H1 (cell line): ENCODE results near the gene BIN1. TPM values are rescaled to one million over a fixed set of nuclear protein-coding genes. Genes with fewer than 3 reads are reported as not detected.

ENCODE experiments used
- CTCF ChIA-PET: fragments of 300-600 bp; sonication (Branson Sonifier 250); formaldehyde crosslinking; loops from one replicate; lab custom pipeline; 2021; ENCODE audit not compliant: partially characterized antibody; lab: Charles Lee
- POLR2A ChIA-PET: fragments of 300-600 bp; sonication (Branson Sonifier 250); formaldehyde crosslinking; loops from one replicate; lab custom pipeline; 2021; ENCODE audit warnings: inconsistent platforms; ENCODE audit not compliant: partially characterized antibody; lab: Charles Lee
- DNase-seq, 2 experiments: peaks; one replicate each; pipeline versions ENCODE4 v3.0.0 to v3.0.0-alpha.2; 2010 to 2022; ENCODE audit warnings: low spot score in 2 of 2, low read depth in 1 of 2, mixed read lengths in 1 of 2
- FAIRE-seq: peaks from 2 replicates; lab custom pipeline; 2011; peaks lifted over from hg19 to GRCh38; lab: Jason Lieb, UNC
- H2AFZ ChIP-seq: 2 replicates; pipeline ENCODE4 v1.8.1; 2012; ENCODE audit warnings: low read length, inconsistent platforms
- H2AK5ac ChIP-seq: 2 replicates; pipeline ENCODE4 v1.6.1; 2013; ENCODE audit warnings: low read depth, low read length
- H2BK120ac ChIP-seq: replicated peaks from 2 replicates; pipeline ENCODE3; 2013; ENCODE audit warnings: low read depth, low read length, inconsistent platforms
- H2BK12ac ChIP-seq: 2 replicates; pipeline ENCODE4 v1.6.1; 2013; ENCODE audit warnings: low read depth, low read length
- H2BK15ac ChIP-seq: 2 replicates; pipeline ENCODE4 v1.6.1; 2013; ENCODE audit warnings: low read length
- H2BK20ac ChIP-seq: 2 replicates; pipeline ENCODE4 v1.6.1; 2013; ENCODE audit warnings: low read length
- H2BK5ac ChIP-seq: 2 replicates; pipeline ENCODE4 v1.6.1; 2013; ENCODE audit warnings: low read depth, low read length
- H3K14ac ChIP-seq: 2 replicates; pipeline ENCODE4 v1.6.1; 2013; ENCODE audit warnings: inconsistent platforms; ENCODE audit not compliant: insufficient read length
- H3K18ac ChIP-seq: 2 replicates; pipeline ENCODE4 v1.6.1; 2013; ENCODE audit warnings: low read length; ENCODE audit errors: extremely low read depth
- H3K23ac ChIP-seq: 2 replicates; pipeline ENCODE4 v1.6.1; 2013; ENCODE audit warnings: inconsistent platforms; ENCODE audit not compliant: insufficient read length
- H3K23me2 ChIP-seq: 2 replicates; pipeline ENCODE4 v1.6.1; 2013; ENCODE audit warnings: low read depth, low read length
- H3K27ac ChIP-seq: 2 replicates; pipeline ENCODE4 v1.6.1; 2011; ENCODE audit warnings: low read depth, low read length, inconsistent platforms
- H3K27me3 ChIP-seq, 4 experiments: replicated peaks in 1 of 4; 1 replicate in 1 of 4; 2 replicates in 3 of 4; pipeline versions ENCODE4 v1.6.1 to v1.8.1; 2011 to 2013; ENCODE audit warnings: low read length in 3 of 4, mild to moderate bottlenecking in 3 of 4, inconsistent platforms in 2 of 4, mixed read lengths in 2 of 4, moderate library complexity in 1 of 4; ENCODE audit not compliant: control insufficient read depth in 3 of 4, insufficient read depth in 3 of 4; ENCODE audit errors: extremely low read depth in 1 of 4
- H3K36me3 ChIP-seq, 4 experiments: 2 replicates each; pipeline versions ENCODE4 v1.6.1 to v1.8.1; 2011 to 2013; ENCODE audit warnings: mild to moderate bottlenecking in 4 of 4, low read length in 3 of 4, moderate library complexity in 2 of 4, control low read depth in 1 of 4, inconsistent platforms in 1 of 4; ENCODE audit not compliant: insufficient read depth in 4 of 4, control insufficient read depth in 2 of 4
- H3K4ac ChIP-seq: replicated peaks from 2 replicates; pipeline ENCODE3; 2013; ENCODE audit warnings: low read length, low read depth, mixed read lengths, inconsistent platforms; ENCODE audit not compliant: insufficient read length
- H3K4me1 ChIP-seq, 4 experiments: replicated peaks in 1 of 4; 1 replicate in 1 of 4; 2 replicates in 3 of 4; pipeline versions ENCODE4 v1.6.1 to v1.8.1; 2011 to 2013; ENCODE audit warnings: low read length in 3 of 4, inconsistent platforms in 2 of 4, mixed read lengths in 1 of 4; ENCODE audit not compliant: insufficient read depth in 4 of 4, control insufficient read depth in 3 of 4
- H3K4me2 ChIP-seq, 2 experiments: 2 replicates each; pipeline versions ENCODE4 v1.6.1 to v1.8.1; 2011 to 2013; ENCODE audit warnings: low read depth in 2 of 2, low read length in 2 of 2, control low read depth in 1 of 2, inconsistent platforms in 1 of 2, mild to moderate bottlenecking in 1 of 2; ENCODE audit not compliant: insufficient read depth in 1 of 2
- H3K4me3 ChIP-seq, 4 experiments: fragments of 200-600, 300-600 bp in 1 of 4; sonication (generic), shearing (Covaris generic), sonication (Bioruptor Twin) in 1 of 4; 2 replicates each; pipeline versions ENCODE4 v1.5.1 to v1.8.1; 2011 to 2016; ENCODE audit warnings: low read length in 4 of 4, low read depth in 3 of 4, control low read depth in 2 of 4, inconsistent platforms in 2 of 4, mild to moderate bottlenecking in 2 of 4, mixed read lengths in 1 of 4, moderate library complexity in 1 of 4; ENCODE audit not compliant: insufficient read depth in 2 of 4; ENCODE audit errors: extremely low read depth in 1 of 4
- H3K56ac ChIP-seq: replicated peaks from 2 replicates; pipeline ENCODE3; 2013; ENCODE audit warnings: low read depth, mild to moderate bottlenecking, mixed read lengths, low read length, inconsistent platforms; ENCODE audit not compliant: insufficient read length
- H3K79me1 ChIP-seq: 2 replicates; pipeline ENCODE4 v1.6.1; 2013; ENCODE audit warnings: low read depth, low read length, control low read depth
- H3K79me2 ChIP-seq, 2 experiments: 2 replicates each; pipeline versions ENCODE4 v1.6.1 to v1.8.1; 2012 to 2013; ENCODE audit warnings: low read length in 2 of 2, mild to moderate bottlenecking in 2 of 2, inconsistent platforms in 1 of 2; ENCODE audit not compliant: insufficient read depth in 2 of 2, control insufficient read depth in 1 of 2
- H3K9ac ChIP-seq, 4 experiments: replicated peaks in 1 of 4; 1 replicate in 1 of 4; 2 replicates in 3 of 4; pipeline versions ENCODE4 v1.6.1 to v1.8.1; 2011 to 2013; ENCODE audit warnings: low read depth in 3 of 4, low read length in 3 of 4, control low read depth in 2 of 4, mild to moderate bottlenecking in 2 of 4, moderate library complexity in 2 of 4, inconsistent platforms in 1 of 4; ENCODE audit errors: extremely low read depth in 1 of 4
- H3K9me3 ChIP-seq, 2 experiments: 2 replicates each; pipeline versions ENCODE4 v1.6.1 to v1.8.1; 2012 to 2013; ENCODE audit warnings: mild to moderate bottlenecking in 2 of 2, moderate library complexity in 2 of 2, control low read depth in 1 of 2, inconsistent platforms in 1 of 2, low read depth in 1 of 2, low read length in 1 of 2, mixed read lengths in 1 of 2; ENCODE audit not compliant: insufficient read depth in 2 of 2
- H4K20me1 ChIP-seq, 2 experiments: replicated peaks in 1 of 2; 2 replicates each; pipeline versions ENCODE3 to v1.8.1; 2011 to 2013; ENCODE audit warnings: inconsistent platforms in 2 of 2, low read length in 2 of 2, mild to moderate bottlenecking in 1 of 2; ENCODE audit not compliant: insufficient read depth in 2 of 2, control insufficient read depth in 1 of 2
- H4K5ac ChIP-seq: 2 replicates; pipeline ENCODE4 v1.6.1; 2013; ENCODE audit warnings: low read length, low read depth, mixed read lengths, inconsistent platforms; ENCODE audit not compliant: insufficient read length
- H4K8ac ChIP-seq: 2 replicates; pipeline ENCODE4 v1.8.0; 2013; ENCODE audit warnings: mild to moderate bottlenecking, moderate library complexity, low read length, inconsistent platforms; ENCODE audit not compliant: insufficient read depth; ENCODE audit errors: extremely low read depth
- H4K91ac ChIP-seq: replicated peaks from 2 replicates; pipeline ENCODE3; 2013; ENCODE audit warnings: low read length, mixed read lengths, inconsistent platforms; ENCODE audit not compliant: insufficient read length
- CBX5 ChIP-seq: fragments of 300-800, 300-1000 bp; sonication (generic); IDR thresholded peaks from 2 replicates; pipeline ENCODE4 v1.7.1; 2016; ENCODE audit warnings: antibody characterized with exemption, low read length, low read depth
- CBX8 ChIP-seq: fragments of 300-800, 300-1000 bp; sonication (generic); IDR thresholded peaks from 2 replicates; pipeline ENCODE4 v1.7.1; 2016; ENCODE audit warnings: low read depth, low read length, borderline replicate concordance
- CEBPB ChIP-seq: IDR thresholded peaks from 2 replicates; pipeline ENCODE4 v1.6.1; 2012; ENCODE audit warnings: low read depth, low read length
- CREB1 ChIP-seq: IDR thresholded peaks from 2 replicates; pipeline ENCODE4 v1.6.1; 2012; ENCODE audit warnings: inconsistent platforms
- NRF1 ChIP-seq: IDR thresholded peaks from 2 replicates; pipeline ENCODE4 v1.6.1; 2011; ENCODE audit warnings: mild to moderate bottlenecking, low read depth, low read length, improper control_type of control experiment
- WGBS, 2 experiments: shearing (Covaris generic) in 1 of 2; methylation state at CpG; one replicate each; pipeline versions ENCODE4 v1.1.6 to v1.1.7; 2013 to 2015; ENCODE audit warnings: low lambda C conversion rate in 2 of 2, mixed read lengths in 2 of 2, inconsistent platforms in 1 of 2, low coverage in 1 of 2, missing lambda C conversion rate in 1 of 2; ENCODE audit not compliant: insufficient replicate concordance in 2 of 2, insufficient coverage in 1 of 2, insufficient read length in 1 of 2; ENCODE audit errors: extremely low coverage in 1 of 2, missing lambda C conversion rate in 1 of 2; 5-methylcytosine and 5-hydroxymethylcytosine counted together
- polyA plus RNA-seq, 7 experiments: library from polyadenylated mRNA; depleted of rRNA in 3 of 7; stranded (reverse) in 5 of 7; unstranded in 2 of 7; fragments of >200 nt in 5 of 7; fragments of 200-250 nt in 2 of 7; gene quantifications; 1 replicate in 5 of 7; 2 replicates in 1 of 7; 4 replicates in 1 of 7; pipeline versions ENCODE4 v1.2.1 to v1.2.3, GENCODE V29; 2011 to 2013; ENCODE audit warnings: missing spikeins in 2 of 7, mixed read lengths in 2 of 7
- total RNA-seq: library from RNA; stranded (reverse); fragmentation: NEBNext Ultra II Directional; extraction: Animal tissue kit (Norgen Biotek cat#: 25700); gene quantifications from 2 replicates; pipeline ENCODE4 v1.2.1, GENCODE V29; 2021
- TF ChIP-seq, protein P1 (sequence below): IDR thresholded peaks from 2 replicates; pipeline ENCODE4 v1.6.1; 2011; ENCODE audit warnings: low read depth, mild to moderate bottlenecking, low read length; ENCODE audit not compliant: insufficient read depth

The BIN1 gene
- total and polyA plus RNA-seq, 2 of the 8 experiments (the other 6 are each of a cell fraction or from before 2014, with no cell fraction given), result 23.6 to 35.6 TPM

DNA sequence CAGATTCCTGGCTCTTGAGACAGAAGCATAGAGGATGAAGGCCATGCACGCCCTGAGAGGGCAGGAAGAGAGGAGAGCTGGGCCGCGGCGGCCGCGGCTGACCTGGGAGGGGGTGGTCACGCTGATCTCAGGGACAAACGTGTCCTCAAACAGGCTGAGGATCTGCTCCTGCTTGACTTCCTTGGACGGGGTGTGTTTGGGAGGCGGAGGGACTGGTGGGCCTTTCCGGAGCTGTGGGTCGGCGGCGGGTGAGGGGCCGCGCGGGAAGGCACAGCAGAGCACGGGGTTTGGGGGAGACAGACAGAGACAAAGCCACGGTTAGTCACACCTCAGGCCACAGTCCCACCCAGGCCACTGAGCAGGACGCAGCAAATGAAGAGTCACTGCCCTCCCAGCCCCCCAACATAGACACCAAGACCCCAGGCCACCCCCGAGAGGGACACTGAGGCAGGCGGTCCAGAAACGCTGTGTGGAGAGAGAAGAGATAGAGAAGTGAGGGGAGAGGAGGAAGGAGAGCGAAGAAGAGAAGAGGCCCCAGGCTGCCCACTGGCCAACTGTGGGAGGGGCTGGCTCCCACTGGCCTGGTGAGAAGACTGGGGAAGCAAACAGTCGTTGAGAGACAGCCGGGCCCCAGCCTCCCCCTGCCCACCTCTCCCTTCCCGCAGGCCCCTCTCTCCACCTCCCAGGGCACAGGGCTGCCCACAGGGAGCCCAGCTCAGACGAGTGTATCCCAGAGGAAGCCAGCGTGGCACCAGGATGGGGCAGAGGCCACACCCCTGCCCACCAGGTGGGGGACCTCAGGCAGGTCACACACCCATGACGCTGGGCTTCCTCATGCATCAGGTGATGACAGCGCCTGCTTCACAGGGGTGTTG, 49.3 kb downstream of the BIN1 start:
- no peak overlapping the region for H2AK5ac ChIP-seq
- DNase-seq, result no peak
- no peak overlapping the region for H3K56ac ChIP-seq
- H2BK120ac ChIP-seq, result no peak overlapping the region
- ChIA-PET CTCF (interaction anchor here (0.9 to 1.6 kb wide), 2 partner anchors 10 to 15 kb away, joined by 3 to 5 read pairs; no protein-coding TSS in a partner anchor), POLR2A (no interaction called here)
- peaks cover 0 to 3% of the 10 kb centered on the region in 2 experiments for H4K20me1 ChIP-seq
- H2BK12ac ChIP-seq, result no peak overlapping the region
- H3K18ac ChIP-seq, result no peak overlapping the region
- H2BK5ac ChIP-seq, result no peak overlapping the region
- no peak overlapping the region for H2AFZ ChIP-seq
- no peak overlapping the region for H3K9ac ChIP-seq
- H2BK20ac ChIP-seq, result no peak overlapping the region
- H3K36me3 ChIP-seq, result peaks cover 0 to 2% (median 0%) of the 10 kb centered on the region in 4 experiments; a peak in 2 of 8 replicates
- H3K4me1 ChIP-seq, result no peaks in the 10 kb centered on the region
- no peaks in the 10 kb centered on the region for H3K23me2 ChIP-seq
- H3K4ac ChIP-seq, result no peak overlapping the region
- H3K23ac ChIP-seq, result no peak overlapping the region
- H3K27ac ChIP-seq, result no peak overlapping the region
- no peak overlapping the region for H3K14ac ChIP-seq
- no peaks in the 10 kb centered on the region for H3K9me3 ChIP-seq
- no peak for TF ChIP-seq CBX5
- TF ChIP-seq CBX8, result no peak
- no peak for TF ChIP-seq NRF1
- TF ChIP-seq, protein P1, sequence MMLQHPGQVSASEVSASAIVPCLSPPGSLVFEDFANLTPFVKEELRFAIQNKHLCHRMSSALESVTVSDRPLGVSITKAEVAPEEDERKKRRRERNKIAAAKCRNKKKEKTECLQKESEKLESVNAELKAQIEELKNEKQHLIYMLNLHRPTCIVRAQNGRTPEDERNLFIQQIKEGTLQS, result no peak
- no peak for TF ChIP-seq CEBPB
- no peak for TF ChIP-seq CREB1
- 92% methylated on average over 29 of the region's 31 CpGs; no CpG with 5 or more reads in 1 of the 2 experiments for WGBS, 2 experiments
- H3K4me3 ChIP-seq, result no peak overlapping the region
- FAIRE-seq, result no peak
- 0 out of 2 replicates have a peak overlapping the region, but pooled peaks have one; percentile 72 for H2BK15ac ChIP-seq
- H4K91ac ChIP-seq, result no peak overlapping the region
- H4K8ac ChIP-seq, result no peak overlapping the region
- no peaks in the 10 kb centered on the region for H3K79me2 ChIP-seq
- no peaks in the 10 kb centered on the region for H3K27me3 ChIP-seq
- no peaks in the 10 kb centered on the region for H3K79me1 ChIP-seq
- H3K4me2 ChIP-seq, result no peak overlapping the region
- H4K5ac ChIP-seq, result no peak overlapping the region
